ENCODE measurements around the gene DOCK10.

DNA sequence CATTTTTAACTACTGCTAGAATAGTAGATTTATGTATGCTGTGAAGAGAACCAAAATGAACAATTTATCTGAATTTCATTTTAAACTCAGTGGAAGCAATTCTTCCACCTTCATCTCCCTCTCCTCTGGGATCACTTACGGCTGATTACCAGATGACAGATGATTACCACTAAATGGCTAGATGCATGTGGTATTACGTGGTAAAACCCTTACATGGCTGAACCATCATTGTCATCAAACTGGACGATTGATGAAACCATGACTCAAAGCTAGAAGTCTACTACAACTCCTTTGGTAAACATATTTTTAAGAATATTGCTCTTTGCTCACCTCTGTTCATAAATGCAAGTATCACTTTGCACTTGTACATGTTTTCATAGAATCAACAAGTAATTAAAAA is 48.5 kb upstream of the DOCK10 start:
- TF ChIP-seq, protein P1, sequence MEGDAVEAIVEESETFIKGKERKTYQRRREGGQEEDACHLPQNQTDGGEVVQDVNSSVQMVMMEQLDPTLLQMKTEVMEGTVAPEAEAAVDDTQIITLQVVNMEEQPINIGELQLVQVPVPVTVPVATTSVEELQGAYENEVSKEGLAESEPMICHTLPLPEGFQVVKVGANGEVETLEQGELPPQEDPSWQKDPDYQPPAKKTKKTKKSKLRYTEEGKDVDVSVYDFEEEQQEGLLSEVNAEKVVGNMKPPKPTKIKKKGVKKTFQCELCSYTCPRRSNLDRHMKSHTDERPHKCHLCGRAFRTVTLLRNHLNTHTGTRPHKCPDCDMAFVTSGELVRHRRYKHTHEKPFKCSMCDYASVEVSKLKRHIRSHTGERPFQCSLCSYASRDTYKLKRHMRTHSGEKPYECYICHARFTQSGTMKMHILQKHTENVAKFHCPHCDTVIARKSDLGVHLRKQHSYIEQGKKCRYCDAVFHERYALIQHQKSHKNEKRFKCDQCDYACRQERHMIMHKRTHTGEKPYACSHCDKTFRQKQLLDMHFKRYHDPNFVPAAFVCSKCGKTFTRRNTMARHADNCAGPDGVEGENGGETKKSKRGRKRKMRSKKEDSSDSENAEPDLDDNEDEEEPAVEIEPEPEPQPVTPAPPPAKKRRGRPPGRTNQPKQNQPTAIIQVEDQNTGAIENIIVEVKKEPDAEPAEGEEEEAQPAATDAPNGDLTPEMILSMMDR (IDR thresholded peaks at IDR 0.05): no peak
- TF ChIP-seq EZH2 (IDR thresholded peaks at IDR 0.05; ENCODE audit: borderline replicate concordance, insufficient read depth, low read depth, low read length, poor library complexity, severe bottlenecking): no peak
